Measurements from ENCODE around the gene PRSS27. TPM values are rescaled to one million over a fixed set of nuclear protein-coding genes. Genes with fewer than 3 reads are reported as not detected.

PRSS27 gene
- total and polyA plus RNA-seq, 2 donors (not counting 1 experiment from before 2014, with no cell fraction given), result 0.24 to 1.2 TPM

DNA sequence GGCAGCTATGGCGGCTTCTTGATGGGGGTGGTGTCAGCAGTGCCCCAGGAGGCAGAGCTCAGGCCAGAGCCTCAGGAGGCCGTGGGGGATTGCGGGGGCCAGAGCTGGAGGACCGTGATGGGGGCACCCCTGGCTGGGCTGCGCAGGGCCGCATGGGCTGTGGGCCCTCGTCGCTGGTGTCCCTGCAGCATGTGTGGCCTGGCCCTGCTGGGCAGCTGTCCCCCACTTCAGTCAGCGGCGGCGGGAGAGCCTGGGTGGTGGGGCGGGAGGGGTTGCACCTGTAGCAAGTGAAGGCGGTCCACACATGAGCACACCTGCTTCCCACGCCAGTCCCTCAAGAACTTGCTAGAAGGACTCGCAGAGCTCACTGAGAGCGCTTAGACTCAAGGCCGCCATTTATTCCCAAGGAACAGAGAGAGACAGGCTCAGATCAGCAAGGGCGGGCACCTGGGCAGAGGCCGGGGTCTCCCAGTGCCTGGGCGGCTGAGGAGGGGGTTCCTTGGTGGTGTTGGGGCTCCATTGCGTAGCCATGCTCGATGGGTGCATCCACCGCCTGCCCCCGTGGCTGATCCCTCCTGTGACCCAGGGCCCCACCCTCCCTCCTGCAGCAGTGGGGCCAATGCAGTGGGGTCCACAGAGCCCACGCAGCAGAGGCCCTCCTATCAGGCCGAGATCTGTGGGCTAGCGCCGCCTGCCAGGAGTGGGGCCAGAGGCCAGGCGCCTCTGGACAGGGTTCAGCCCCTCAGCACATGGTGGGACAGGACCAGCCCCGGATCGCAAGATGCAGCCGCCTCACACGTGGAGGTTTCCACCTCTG, 15.7 kb downstream of the PRSS27 start:
- H3K4me3 ChIP-seq (replicated peaks in 1 of 4; ENCODE audit: control extremely low read depth in 1 of 4, insufficient read depth in 1 of 4, low read depth in 3 of 4, low read length in 4 of 4), result no peak overlapping the region
- H3K4me2 ChIP-seq (ENCODE audit: extremely low read depth, insufficient read depth, low read length), result no peak overlapping the region
- no peak overlapping the region for H3K9ac ChIP-seq (ENCODE audit: insufficient read depth, low read length)
- no peak overlapping the region for H3K27ac ChIP-seq (ENCODE audit: insufficient read depth, low read length)
- DNase-seq (ENCODE audit: low read depth in 2 of 2), result no peak
- no peaks in the 10 kb centered on the region for H3K79me2 ChIP-seq (ENCODE audit: control insufficient read depth, insufficient read depth, low read length)
- H3K27me3 ChIP-seq (ENCODE audit: control insufficient read depth, insufficient read depth, low read length), result no peaks in the 10 kb centered on the region
- no peak for TF ChIP-seq EZH2 (IDR thresholded peaks at IDR 0.05; ENCODE audit: low read length, missing control alignments)
- TF ChIP-seq, protein P1, sequence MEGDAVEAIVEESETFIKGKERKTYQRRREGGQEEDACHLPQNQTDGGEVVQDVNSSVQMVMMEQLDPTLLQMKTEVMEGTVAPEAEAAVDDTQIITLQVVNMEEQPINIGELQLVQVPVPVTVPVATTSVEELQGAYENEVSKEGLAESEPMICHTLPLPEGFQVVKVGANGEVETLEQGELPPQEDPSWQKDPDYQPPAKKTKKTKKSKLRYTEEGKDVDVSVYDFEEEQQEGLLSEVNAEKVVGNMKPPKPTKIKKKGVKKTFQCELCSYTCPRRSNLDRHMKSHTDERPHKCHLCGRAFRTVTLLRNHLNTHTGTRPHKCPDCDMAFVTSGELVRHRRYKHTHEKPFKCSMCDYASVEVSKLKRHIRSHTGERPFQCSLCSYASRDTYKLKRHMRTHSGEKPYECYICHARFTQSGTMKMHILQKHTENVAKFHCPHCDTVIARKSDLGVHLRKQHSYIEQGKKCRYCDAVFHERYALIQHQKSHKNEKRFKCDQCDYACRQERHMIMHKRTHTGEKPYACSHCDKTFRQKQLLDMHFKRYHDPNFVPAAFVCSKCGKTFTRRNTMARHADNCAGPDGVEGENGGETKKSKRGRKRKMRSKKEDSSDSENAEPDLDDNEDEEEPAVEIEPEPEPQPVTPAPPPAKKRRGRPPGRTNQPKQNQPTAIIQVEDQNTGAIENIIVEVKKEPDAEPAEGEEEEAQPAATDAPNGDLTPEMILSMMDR (conservative IDR thresholded peaks at IDR 0.05 in 1 of 2, IDR thresholded peaks at IDR 0.05 in 1 of 2; ENCODE audit: low read depth in 1 of 2, low read length in 2 of 2), result no peak
- H3K36me3 ChIP-seq (ENCODE audit: control insufficient read depth, insufficient read depth, low read length), result peaks cover 20% of the 10 kb centered on the region
- H3K9me3 ChIP-seq (ENCODE audit: control insufficient read depth, insufficient read depth, low read depth, low read length), result no peaks in the 10 kb centered on the region
- H3K4me1 ChIP-seq (ENCODE audit: control insufficient read depth, extremely low read depth, insufficient read depth, low read length), result no peaks in the 10 kb centered on the region
- no peaks in the 10 kb centered on the region for H4K20me1 ChIP-seq (ENCODE audit: control insufficient read depth, extremely low read depth, insufficient read depth, low read length)
- no peak overlapping the region for H2AFZ ChIP-seq (ENCODE audit: low read length)

DNA sequence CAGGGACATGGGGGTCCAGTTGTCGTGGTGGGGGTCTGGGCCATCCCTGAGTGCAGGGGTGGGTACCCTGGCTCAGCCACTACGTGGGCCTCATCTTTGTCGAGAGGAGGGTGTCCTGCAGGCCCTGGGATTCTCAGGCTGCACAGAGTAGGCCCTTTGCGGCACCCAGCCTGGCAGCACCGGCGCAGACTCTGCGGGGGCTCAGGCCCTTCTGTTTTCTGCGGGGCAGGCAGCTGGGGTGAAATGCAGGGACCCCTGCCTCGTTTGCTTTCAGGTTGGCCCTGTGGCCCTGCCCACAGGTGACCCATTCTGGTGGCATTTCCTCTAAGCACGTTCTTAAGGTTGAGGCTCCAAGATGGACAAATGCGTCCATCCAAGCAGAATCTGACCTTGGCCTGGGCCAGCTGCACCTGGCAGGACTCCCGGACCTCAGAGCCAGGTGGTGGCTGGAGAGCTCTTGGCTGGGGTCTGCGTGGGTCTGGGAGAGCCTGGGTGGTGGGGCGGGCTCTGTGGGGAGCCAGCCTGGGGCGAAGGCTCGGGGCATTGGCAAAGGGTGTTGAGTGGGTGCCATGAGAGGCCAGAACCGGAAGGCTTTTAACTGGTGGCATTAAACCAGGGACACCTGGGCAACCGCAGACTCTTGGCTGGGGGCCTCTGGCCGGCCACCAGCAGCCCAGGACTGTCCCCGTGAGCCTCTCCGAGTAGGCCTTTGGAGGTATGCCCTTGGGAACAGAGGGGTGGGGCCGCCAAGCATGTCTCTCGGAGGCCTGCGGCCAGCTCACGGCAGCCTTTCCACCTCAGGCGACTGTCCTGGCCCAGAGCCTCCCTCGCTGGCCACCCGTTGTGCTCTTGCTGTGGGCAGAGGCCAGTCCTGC, 16.9 kb downstream of the PRSS27 start:
- no peak overlapping the region for H3K9ac ChIP-seq (ENCODE audit: insufficient read depth, low read length)
- TF ChIP-seq EZH2 (IDR thresholded peaks at IDR 0.05; ENCODE audit: low read length, missing control alignments), result no peak
- TF ChIP-seq, protein P1 (conservative IDR thresholded peaks at IDR 0.05 in 1 of 2, IDR thresholded peaks at IDR 0.05 in 1 of 2; ENCODE audit: low read depth in 1 of 2, low read length in 2 of 2), result no peak
- peaks cover 26% of the 10 kb centered on the region for H3K36me3 ChIP-seq (ENCODE audit: control insufficient read depth, insufficient read depth, low read length)
- H2AFZ ChIP-seq (ENCODE audit: low read length), result no peak overlapping the region
- no peaks in the 10 kb centered on the region for H3K9me3 ChIP-seq (ENCODE audit: control insufficient read depth, insufficient read depth, low read depth, low read length)
- no peak for DNase-seq (ENCODE audit: low read depth in 2 of 2)
- no peaks in the 10 kb centered on the region for H3K27me3 ChIP-seq (ENCODE audit: control insufficient read depth, insufficient read depth, low read length)
- no peaks in the 10 kb centered on the region for H3K4me1 ChIP-seq (ENCODE audit: control insufficient read depth, extremely low read depth, insufficient read depth, low read length)
- no peak overlapping the region for H3K27ac ChIP-seq (ENCODE audit: insufficient read depth, low read length)
- H3K4me2 ChIP-seq (ENCODE audit: extremely low read depth, insufficient read depth, low read length), result no peak overlapping the region
- H3K4me3 ChIP-seq (replicated peaks in 1 of 4; ENCODE audit: control extremely low read depth in 1 of 4, insufficient read depth in 1 of 4, low read depth in 3 of 4, low read length in 4 of 4), result no peak overlapping the region
- H3K79me2 ChIP-seq (ENCODE audit: control insufficient read depth, insufficient read depth, low read length), result no peaks in the 10 kb centered on the region
- H4K20me1 ChIP-seq (ENCODE audit: control insufficient read depth, extremely low read depth, insufficient read depth, low read length), result no peaks in the 10 kb centered on the region

GRCh38 chr16:2702438-2702825, 17.6 kb downstream of the PRSS27 start:
- Histone ChIP-seq H3K9ac (ENCODE audit: insufficient read depth, low read length) (no peak overlapping the region), H3K27ac (ENCODE audit: insufficient read depth, low read length) (no peak overlapping the region), H3K79me2 (ENCODE audit: control insufficient read depth, insufficient read depth, low read length) (no peaks in the 10 kb centered on the region)

More at GRCh38 chr16:2702438-2702825, 17.6 kb downstream of the PRSS27 start:
- Histone ChIP-seq H3K27me3 (ENCODE audit: control insufficient read depth, insufficient read depth, low read length) (no peaks in the 10 kb centered on the region), H3K4me2 (ENCODE audit: extremely low read depth, insufficient read depth, low read length) (no peak overlapping the region), H3K4me3 (replicated peaks in 1 of 4; ENCODE audit: control extremely low read depth in 1 of 4, insufficient read depth in 1 of 4, low read depth in 3 of 4, low read length in 4 of 4) (no peak overlapping the region), H3K9me3 (ENCODE audit: control insufficient read depth, insufficient read depth, low read depth, low read length) (no peaks in the 10 kb centered on the region), H3K4me1 (ENCODE audit: control insufficient read depth, extremely low read depth, insufficient read depth, low read length) (no peaks in the 10 kb centered on the region), H3K36me3 (ENCODE audit: control insufficient read depth, insufficient read depth, low read length) (peaks cover 24% of the 10 kb centered on the region), H2AFZ (ENCODE audit: low read length) (no peak overlapping the region), H4K20me1 (ENCODE audit: control insufficient read depth, extremely low read depth, insufficient read depth, low read length) (no peaks in the 10 kb centered on the region)
- DNase-seq (ENCODE audit: low read depth in 2 of 2), result no peak
- TF ChIP-seq, protein P1 (conservative IDR thresholded peaks at IDR 0.05 in 1 of 2, IDR thresholded peaks at IDR 0.05 in 1 of 2; ENCODE audit: low read depth in 1 of 2, low read length in 2 of 2), result no peak
- TF ChIP-seq EZH2 (IDR thresholded peaks at IDR 0.05; ENCODE audit: low read length, missing control alignments), result no peak
